ENCODE data around the gene SUCLA2. TPM values are rescaled to one million over a fixed set of nuclear protein-coding genes. Genes with fewer than 3 reads are reported as not detected.

SUCLA2 gene
- total RNA-seq = 33.5 TPM

DNA sequence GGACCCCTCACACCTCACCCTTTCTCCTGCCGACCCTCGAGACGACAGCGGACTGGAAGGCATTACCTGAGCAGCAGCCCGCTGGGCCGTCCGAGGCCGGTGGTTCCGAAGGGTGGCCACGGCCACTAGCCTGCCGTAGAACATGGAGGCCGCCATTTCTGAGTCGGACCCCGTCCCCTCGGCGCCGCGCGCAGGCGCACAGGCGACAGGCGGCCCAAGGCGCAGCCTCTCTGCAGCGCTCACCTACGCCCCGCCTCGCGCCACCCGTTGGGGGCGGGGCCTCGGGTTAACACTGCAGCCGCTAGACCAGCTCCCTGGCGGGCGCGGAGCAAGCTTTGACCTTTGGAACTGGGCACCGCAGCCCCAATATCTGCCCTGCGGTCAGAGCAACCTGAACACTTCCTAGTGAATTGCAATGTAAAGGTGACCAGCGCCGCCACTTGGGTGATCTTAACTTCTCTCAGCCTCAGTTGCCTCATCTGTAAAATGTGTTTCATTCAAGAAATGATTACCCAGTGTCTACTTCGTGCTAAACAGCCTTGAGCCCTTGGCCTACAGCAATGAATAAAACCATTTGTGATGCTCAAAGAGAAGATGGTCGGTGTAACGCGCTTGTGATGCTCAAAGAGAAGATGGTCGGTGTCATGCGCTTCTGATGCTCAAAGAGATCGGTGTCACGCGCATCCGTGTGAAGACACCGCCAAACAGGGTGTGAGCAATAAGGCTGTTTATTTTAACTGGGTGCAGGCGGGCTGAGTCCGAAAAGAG, at the start of gene SUCLA2:
TSS of gene SUCLA2 (minus strand) at position 160 of the 768 bp plus-strand sequence. CDS start at position 156, 4 bp downstream.
- Histone ChIP-seq H3K4me3 (ENCODE audit: low read length) (peak within 1 kb of the TSS; percentile 98), H3K9me3 (ENCODE audit: low read depth, low read length) (no peaks in the 10 kb centered on the region), H3K27me3 (ENCODE audit: insufficient read depth, low read length) (no peaks in the 10 kb centered on the region), H3K4me1 (ENCODE audit: insufficient read depth, low read length) (peaks cover 27% of the 10 kb centered on the region)

DNA sequence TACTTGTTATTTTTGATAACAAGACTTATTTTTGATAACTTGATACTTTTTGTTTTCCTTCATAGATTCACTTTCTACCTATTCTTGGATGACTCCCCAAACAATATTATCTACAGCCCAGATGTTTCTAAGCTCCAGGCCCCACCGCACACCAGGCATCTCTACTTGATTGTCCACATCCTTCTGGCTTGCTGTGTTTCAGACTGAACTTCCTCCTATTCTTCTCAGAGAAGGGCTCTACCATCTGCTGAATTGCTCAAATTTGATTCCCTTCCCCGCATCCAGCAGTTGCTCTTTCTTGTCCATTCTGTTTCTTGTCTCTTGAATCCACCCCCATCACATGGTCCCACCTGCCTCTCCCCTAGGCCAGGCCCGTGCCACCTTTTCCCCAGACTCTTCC, 49.5 kb upstream of the SUCLA2 start:
- no peaks in the 10 kb centered on the region for H3K27me3 ChIP-seq (ENCODE audit: insufficient read depth, low read length)
- no peaks in the 10 kb centered on the region for H3K9me3 ChIP-seq (ENCODE audit: low read depth, low read length)
- no peak overlapping the region for H3K4me3 ChIP-seq (ENCODE audit: low read length)
- H3K4me1 ChIP-seq (ENCODE audit: insufficient read depth, low read length) = no peaks in the 10 kb centered on the region

DNA sequence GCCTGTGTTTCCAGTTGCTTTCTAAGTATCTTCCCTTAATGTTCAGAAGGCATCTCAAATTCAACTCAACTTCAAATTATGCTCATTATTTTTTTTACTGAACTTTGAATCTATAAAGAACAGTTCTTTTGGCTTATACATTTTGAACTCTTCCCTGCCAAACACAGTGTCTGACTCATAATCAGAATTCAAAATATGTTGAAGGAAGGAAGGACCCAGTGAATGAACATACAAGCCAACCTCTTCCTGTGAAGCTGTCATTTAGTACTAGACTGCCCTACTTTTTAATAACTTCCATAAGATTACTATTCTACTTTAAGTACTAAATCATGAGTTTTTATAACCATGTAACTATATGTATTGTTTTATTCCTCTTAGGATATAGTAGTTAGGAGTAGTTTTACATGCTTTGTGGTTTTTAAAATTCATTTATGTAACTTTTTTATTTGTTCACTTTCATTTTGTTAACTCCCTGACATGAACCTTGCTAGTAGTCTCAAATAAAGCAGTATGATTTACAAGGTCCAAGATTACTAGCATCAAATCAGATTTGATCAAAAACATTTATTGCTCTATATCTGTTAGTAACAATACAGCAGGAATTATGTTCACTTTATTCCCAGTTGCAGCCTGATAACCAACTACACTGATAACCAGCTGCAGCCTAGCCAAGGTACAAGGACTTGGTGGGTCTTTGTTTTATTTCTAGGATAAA, 42.9 kb upstream of the SUCLA2 start:
- H3K27me3 ChIP-seq (ENCODE audit: insufficient read depth, low read length) = no peaks in the 10 kb centered on the region
- H3K4me3 ChIP-seq (ENCODE audit: low read length) = no peak overlapping the region
- no peaks in the 10 kb centered on the region for H3K9me3 ChIP-seq (ENCODE audit: low read depth, low read length)
- H3K4me1 ChIP-seq (ENCODE audit: insufficient read depth, low read length) = no peaks in the 10 kb centered on the region

- Histone ChIP-seq H3K27me3 (ENCODE audit: insufficient read depth, low read length) (no peaks in the 10 kb centered on the region), H3K4me1 (ENCODE audit: insufficient read depth, low read length) (peaks cover 10% of the 10 kb centered on the region), H3K9me3 (ENCODE audit: low read depth, low read length) (no peaks in the 10 kb centered on the region), H3K4me3 (ENCODE audit: low read length) (no peak overlapping the region)
Measured at GRCh38 chr13:48042894-48043293, 41.8 kb upstream of the SUCLA2 start.

DNA sequence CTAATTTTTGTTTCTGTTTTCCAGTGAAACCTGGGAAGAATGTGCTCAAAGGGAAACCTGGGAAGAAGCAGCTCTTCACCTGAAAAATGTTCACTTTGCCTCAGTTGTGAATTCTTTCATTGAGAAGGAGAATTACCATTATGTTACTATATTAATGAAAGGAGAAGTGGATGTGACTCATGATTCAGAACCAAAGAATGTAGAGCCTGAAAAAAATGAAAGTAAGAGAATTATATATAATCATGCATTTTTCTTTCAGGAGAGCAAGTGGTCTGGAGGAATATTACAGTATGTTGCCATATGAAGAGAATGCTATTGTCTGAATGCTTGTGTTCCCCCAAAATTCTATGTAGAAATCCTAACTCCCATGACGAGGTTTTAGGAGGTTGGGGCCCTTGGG, 39.8 kb upstream of the SUCLA2 start:
- Histone ChIP-seq H3K27me3 (ENCODE audit: insufficient read depth, low read length) (no peaks in the 10 kb centered on the region), H3K4me1 (ENCODE audit: insufficient read depth, low read length) (peaks cover 18% of the 10 kb centered on the region), H3K9me3 (ENCODE audit: low read depth, low read length) (no peaks in the 10 kb centered on the region), H3K4me3 (ENCODE audit: low read length) (no peak overlapping the region)

DNA sequence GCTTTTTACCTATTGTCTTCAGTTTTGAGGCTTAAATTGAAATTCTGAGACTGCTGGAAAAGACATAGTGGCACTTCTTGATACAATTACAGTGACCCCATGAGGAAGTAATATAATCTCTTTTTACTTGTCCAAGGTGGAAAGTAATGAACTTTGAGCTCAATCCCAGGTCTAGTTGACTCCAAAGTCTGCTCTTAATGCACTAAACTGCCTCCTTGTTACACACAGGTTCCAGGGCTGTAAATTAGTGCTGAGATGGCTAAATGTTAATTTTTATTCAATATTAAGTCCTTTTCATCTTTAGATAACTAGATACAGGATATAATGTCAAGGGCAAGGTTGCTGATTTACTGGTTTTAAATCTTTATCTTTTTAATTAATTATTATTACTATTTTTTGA, 39.0 kb upstream of the SUCLA2 start:
- peaks cover 18% of the 10 kb centered on the region for H3K4me1 ChIP-seq (ENCODE audit: insufficient read depth, low read length)
- no peaks in the 10 kb centered on the region for H3K9me3 ChIP-seq (ENCODE audit: low read depth, low read length)
- no peak overlapping the region for H3K4me3 ChIP-seq (ENCODE audit: low read length)
- no peaks in the 10 kb centered on the region for H3K27me3 ChIP-seq (ENCODE audit: insufficient read depth, low read length)

DNA sequence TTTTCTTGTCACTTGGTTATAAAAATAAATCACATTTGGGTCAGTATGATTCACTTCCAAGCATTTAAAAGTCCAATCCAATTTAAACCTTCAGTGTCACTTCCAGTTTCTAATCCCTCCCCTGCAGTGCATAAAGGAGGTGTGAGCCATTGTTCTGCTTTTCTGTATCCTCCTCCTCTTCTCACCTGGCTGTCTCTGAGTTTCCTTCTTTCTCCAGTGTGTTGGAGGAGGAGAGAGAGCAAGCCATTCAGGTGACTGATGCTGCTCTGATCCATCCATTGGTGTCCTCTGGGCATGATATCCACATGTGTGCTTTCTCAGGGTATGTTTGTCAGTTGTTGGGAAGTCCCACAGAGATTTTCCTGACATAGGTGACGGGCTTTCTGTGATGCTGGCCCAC, 37.7 kb upstream of the SUCLA2 start:
- no peaks in the 10 kb centered on the region for H3K9me3 ChIP-seq (ENCODE audit: low read depth, low read length)
- H3K27me3 ChIP-seq (ENCODE audit: insufficient read depth, low read length) = no peaks in the 10 kb centered on the region
- H3K4me1 ChIP-seq (ENCODE audit: insufficient read depth, low read length) = peaks cover 18% of the 10 kb centered on the region
- no peak overlapping the region for H3K4me3 ChIP-seq (ENCODE audit: low read length)

DNA sequence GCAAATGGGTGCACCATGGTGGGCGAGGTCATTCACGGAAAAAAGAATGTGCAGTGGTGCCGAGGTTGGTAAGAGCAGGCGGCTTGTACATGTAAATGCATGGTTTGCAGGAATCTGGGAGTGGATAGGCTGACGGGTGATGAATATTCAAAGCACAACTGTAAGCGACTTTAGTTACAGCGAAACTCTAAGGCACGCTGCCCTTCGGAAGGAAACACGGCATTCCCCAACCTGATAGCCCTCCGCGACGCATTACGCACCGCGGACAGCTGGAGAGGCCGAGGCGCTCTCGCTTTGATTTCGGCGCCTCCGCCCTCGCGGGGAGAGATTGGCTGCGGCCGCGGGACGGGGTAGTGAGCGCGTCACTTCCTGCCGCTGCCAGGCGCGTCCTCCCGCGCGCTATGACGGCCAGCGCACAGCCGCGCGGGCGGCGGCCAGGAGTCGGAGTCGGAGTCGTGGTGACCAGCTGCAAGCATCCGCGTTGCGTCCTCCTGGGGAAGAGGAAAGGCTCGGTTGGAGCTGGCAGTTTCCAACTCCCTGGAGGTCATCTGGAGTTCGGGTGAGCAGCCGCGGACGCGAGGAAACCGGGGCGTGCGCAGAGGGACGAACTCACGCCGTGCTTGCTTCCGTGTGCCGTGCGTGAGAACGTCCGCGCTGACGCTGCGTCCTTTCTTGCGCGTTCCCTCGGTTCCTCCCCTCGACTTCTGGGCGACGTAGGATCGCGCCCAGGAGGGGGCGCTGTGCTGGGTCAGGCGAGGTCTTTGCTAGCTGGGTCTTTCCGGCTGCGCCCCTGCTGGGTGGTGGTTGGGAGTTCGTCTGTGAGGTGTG, 36.5 kb upstream of the SUCLA2 start, which contains the start of gene NUDT15:
TSS of gene NUDT15 (plus strand) at position 381 of the 828 bp plus-strand sequence. CDS start at position 402, 21 bp downstream.
- Histone ChIP-seq H3K9me3 (ENCODE audit: low read depth, low read length) (no peaks in the 10 kb centered on the region), H3K4me3 (ENCODE audit: low read length) (peak within 1 kb of the TSS; percentile 83)

GRCh38 chr13:48029859-48030258, 28.8 kb upstream of the SUCLA2 start:
- Histone ChIP-seq H3K9me3 (ENCODE audit: low read depth, low read length) (no peaks in the 10 kb centered on the region), H3K4me1 (ENCODE audit: insufficient read depth, low read length) (no peaks in the 10 kb centered on the region), H3K27me3 (ENCODE audit: insufficient read depth, low read length) (no peaks in the 10 kb centered on the region), H3K4me3 (ENCODE audit: low read length) (no peak overlapping the region)

More for the DNA sequence above, 36.5 kb upstream of the SUCLA2 start, which contains the start of gene NUDT15:
- Histone ChIP-seq H3K4me1 (ENCODE audit: insufficient read depth, low read length) (peaks cover 18% of the 10 kb centered on the region), H3K27me3 (ENCODE audit: insufficient read depth, low read length) (no peaks in the 10 kb centered on the region)

DNA sequence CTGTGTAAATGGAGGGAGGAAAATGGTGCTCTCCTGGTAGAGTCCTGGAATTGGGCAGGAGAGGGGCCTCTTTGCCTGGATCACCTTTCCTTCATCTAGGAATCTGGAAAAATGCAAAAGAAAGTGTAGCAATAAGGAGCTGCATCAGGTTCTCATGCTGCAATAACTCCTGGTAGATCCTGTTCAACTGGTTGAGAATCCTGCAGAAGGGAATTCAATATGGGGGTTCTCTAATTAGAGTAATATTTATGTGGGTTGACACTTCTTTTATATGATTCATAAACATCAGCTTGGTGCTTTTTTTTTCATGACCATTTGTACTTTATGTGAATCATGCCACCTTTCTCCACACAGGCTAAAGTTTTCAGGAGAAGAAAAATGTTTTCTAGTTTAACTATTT, 27.0 kb upstream of the SUCLA2 start:
- no peak overlapping the region for H3K4me3 ChIP-seq (ENCODE audit: low read length)
- no peaks in the 10 kb centered on the region for H3K9me3 ChIP-seq (ENCODE audit: low read depth, low read length)
- no peaks in the 10 kb centered on the region for H3K4me1 ChIP-seq (ENCODE audit: insufficient read depth, low read length)
- H3K27me3 ChIP-seq (ENCODE audit: insufficient read depth, low read length) = no peaks in the 10 kb centered on the region

DNA sequence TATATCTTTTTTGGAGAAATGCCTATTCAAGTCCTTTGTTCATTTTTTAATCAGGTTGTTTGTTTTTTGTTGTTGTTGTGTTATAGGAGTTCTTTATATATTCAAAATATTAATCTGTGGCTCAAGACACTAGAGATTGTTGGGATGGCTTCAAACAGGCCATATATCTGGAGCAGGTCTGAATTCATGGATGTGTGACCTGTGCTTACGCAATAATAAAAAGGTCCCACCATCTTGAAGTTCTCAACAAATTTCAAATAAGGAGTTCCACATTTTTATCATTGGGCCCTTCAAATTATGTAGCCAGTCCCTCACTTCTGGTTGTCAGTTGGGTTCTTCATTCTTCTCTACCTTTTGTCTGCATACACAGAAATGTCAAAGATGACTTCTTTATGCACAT, 18.7 kb upstream of the SUCLA2 start:
- H3K9me3 ChIP-seq (ENCODE audit: low read depth, low read length) = no peaks in the 10 kb centered on the region
- H3K4me3 ChIP-seq (ENCODE audit: low read length) = no peak overlapping the region
- H3K27me3 ChIP-seq (ENCODE audit: insufficient read depth, low read length) = no peaks in the 10 kb centered on the region
- no peaks in the 10 kb centered on the region for H3K4me1 ChIP-seq (ENCODE audit: insufficient read depth, low read length)

DNA sequence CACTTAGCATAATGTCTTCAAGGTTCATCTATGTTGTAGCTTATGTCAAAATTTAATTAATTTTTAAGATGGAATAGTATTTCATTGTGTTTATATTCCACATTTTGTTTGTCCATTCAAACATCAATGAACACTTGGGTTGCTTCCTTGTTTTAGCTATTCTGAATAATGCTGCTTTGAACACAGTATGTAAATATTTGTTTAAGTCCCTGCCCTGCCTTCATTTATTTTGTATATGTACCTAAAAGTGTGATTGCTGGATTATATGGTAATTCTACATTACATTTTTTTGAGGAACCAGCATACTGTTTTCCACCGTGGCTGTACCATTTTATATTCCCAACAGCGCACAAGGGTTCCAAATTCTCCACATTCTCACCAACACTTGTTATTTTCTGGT, 17.6 kb upstream of the SUCLA2 start:
- H3K9me3 ChIP-seq (ENCODE audit: low read depth, low read length) = no peaks in the 10 kb centered on the region
- no peak overlapping the region for H3K4me3 ChIP-seq (ENCODE audit: low read length)
- H3K4me1 ChIP-seq (ENCODE audit: insufficient read depth, low read length) = no peaks in the 10 kb centered on the region
- H3K27me3 ChIP-seq (ENCODE audit: insufficient read depth, low read length) = no peaks in the 10 kb centered on the region

DNA sequence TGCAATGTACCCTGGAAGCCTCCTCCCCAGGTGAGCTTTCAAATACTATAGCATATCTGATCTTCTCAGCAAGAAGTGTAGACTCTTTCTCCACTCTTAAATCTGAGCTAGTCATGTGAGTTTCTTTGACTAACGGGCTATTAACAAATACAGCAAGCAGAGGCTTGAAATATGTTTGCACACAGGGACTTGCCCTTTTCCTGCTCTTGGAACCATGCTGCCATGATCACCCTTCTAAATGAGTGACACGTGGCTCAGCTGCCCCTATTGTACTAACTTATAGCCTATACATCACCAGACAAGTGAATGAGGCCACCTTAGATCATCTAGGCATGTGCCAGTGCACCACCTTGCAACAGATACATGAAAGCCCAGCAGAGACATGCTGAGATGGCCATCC, 13.3 kb upstream of the SUCLA2 start:
- H3K27me3 ChIP-seq (ENCODE audit: insufficient read depth, low read length) = no peaks in the 10 kb centered on the region
- H3K4me3 ChIP-seq (ENCODE audit: low read length) = no peak overlapping the region
- H3K9me3 ChIP-seq (ENCODE audit: low read depth, low read length) = no peaks in the 10 kb centered on the region
- no peaks in the 10 kb centered on the region for H3K4me1 ChIP-seq (ENCODE audit: insufficient read depth, low read length)

GRCh38 chr13:48012668-48013067, 11.6 kb upstream of the SUCLA2 start:
- Histone ChIP-seq H3K4me1 (ENCODE audit: insufficient read depth, low read length) (no peaks in the 10 kb centered on the region), H3K9me3 (ENCODE audit: low read depth, low read length) (no peaks in the 10 kb centered on the region), H3K4me3 (ENCODE audit: low read length) (no peak overlapping the region), H3K27me3 (ENCODE audit: insufficient read depth, low read length) (no peaks in the 10 kb centered on the region)

DNA sequence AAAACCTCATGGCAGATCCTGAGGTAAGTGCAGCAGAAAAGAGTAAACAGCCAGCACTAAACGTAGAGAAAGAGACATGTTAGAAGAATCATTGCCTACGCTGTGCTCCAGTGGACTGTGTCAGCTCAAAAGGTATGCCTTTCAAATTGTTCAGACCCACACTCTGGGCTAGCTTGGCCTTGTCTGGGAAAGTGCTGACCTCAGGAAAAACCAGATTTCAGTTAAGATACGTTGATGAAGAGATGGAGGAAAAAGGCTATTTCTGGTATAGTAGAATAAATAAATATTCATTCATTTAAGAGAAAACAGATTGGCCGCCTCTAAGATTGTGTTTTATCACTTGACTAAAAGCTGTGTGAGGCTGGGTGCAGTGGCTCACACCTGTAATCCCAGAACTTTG, 9.6 kb upstream of the SUCLA2 start:
- Histone ChIP-seq H3K27me3 (ENCODE audit: insufficient read depth, low read length) (no peaks in the 10 kb centered on the region), H3K4me1 (ENCODE audit: insufficient read depth, low read length) (no peaks in the 10 kb centered on the region), H3K4me3 (ENCODE audit: low read length) (no peak overlapping the region), H3K9me3 (ENCODE audit: low read depth, low read length) (no peaks in the 10 kb centered on the region)

Measured in mononuclear cell (primary cell).